ENCODE measurements around the gene SGMS1. TPM values are rescaled to one million over a fixed set of nuclear protein-coding genes. Genes with fewer than 3 reads are reported as not detected.

Gene SGMS1
- total and polyA plus RNA-seq, 2 donors from 2014 or later: 13.6 to 100 TPM

DNA sequence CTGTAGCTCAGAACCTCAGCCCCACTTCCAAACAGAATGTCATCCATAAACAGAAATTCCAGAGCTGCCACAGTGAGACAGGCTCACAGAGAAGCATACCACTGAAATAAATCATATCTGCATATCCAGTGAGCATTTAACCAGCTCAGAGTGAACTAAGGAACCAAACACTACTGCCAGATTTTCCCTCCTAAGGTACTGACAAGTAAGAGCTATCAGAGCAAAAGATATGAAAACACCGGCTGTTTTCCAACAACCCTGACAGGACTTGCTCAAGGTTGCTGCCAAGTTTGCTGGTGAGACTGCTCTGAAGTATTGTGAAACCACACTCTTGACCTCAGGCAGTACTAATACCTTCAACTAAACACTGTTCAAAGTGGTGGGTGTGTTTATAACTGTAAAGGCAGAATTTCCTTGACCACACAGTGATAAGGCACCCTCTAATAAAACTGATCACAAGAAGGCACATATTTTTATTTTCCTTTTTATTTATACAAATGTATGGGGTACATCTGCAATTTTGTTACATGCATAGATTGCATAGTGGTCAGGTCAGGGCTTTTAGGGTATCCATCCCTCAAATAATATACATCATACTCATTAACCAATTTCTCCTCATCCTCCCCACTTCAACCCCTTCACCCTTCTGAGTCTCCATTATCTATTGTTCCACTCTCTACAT, 18.3 kb downstream of the SGMS1 start:
- Histone ChIP-seq H3K9me3 (ENCODE audit: control insufficient read depth in 2 of 3, insufficient read depth in 1 of 3, low read length in 3 of 3) (no peaks in the 10 kb centered on the region), H3K36me3 (ENCODE audit: control insufficient read depth in 2 of 3, insufficient read depth in 3 of 3, low read length in 3 of 3) (no peaks in the 10 kb centered on the region), H3K4me1 (ENCODE audit: control insufficient read depth in 2 of 3, insufficient read depth in 2 of 3, low read depth in 1 of 3, low read length in 3 of 3) (peaks cover 0 to 17% (median 10%) of the 10 kb centered on the region in 3 donors), H3K27ac (ENCODE audit: low read depth in 2 of 2, low read length in 2 of 2) (peak overlapping the region; percentile 26 to 45), H3K9ac (ENCODE audit: low read length in 3 of 3) (no peak overlapping the region), H3K27me3 (ENCODE audit: control insufficient read depth, insufficient read depth, low read length) (no peaks in the 10 kb centered on the region), H3K4me3 (ENCODE audit: low read length in 3 of 3) (no peak overlapping the region)
- FAIRE-seq: no peak
- intact Hi-C loops (cut with DNase I): no loop called here
- DNase-seq: peak in 3 of 5 donors; percentile 14 to 61 (median 38)
- TF ChIP-seq CTCF (IDR thresholded peaks at IDR 0.05; ENCODE audit: borderline replicate concordance, extremely low read depth, insufficient read depth): no peak

GRCh38 chr10:50604809-50605208, 18.9 kb downstream of the SGMS1 start:
- Histone ChIP-seq H3K27ac (ENCODE audit: low read depth in 2 of 2, low read length in 2 of 2) (peak overlapping the region; percentile 26 to 45), H3K36me3 (ENCODE audit: control insufficient read depth in 2 of 3, insufficient read depth in 3 of 3, low read length in 3 of 3) (no peaks in the 10 kb centered on the region), H3K4me3 (ENCODE audit: low read length in 3 of 3) (no peak overlapping the region), H3K9ac (ENCODE audit: low read length in 3 of 3) (no peak overlapping the region), H3K27me3 (ENCODE audit: control insufficient read depth, insufficient read depth, low read length) (no peaks in the 10 kb centered on the region), H3K9me3 (ENCODE audit: control insufficient read depth in 2 of 3, insufficient read depth in 1 of 3, low read length in 3 of 3) (no peaks in the 10 kb centered on the region), H3K4me1 (ENCODE audit: control insufficient read depth in 2 of 3, insufficient read depth in 2 of 3, low read depth in 1 of 3, low read length in 3 of 3) (peaks cover 0 to 21% (median 11%) of the 10 kb centered on the region in 3 donors)
- FAIRE-seq (no peak), DNase-seq (no peak)
- TF ChIP-seq CTCF (IDR thresholded peaks at IDR 0.05; ENCODE audit: borderline replicate concordance, extremely low read depth, insufficient read depth): no peak
- intact Hi-C loops (cut with DNase I): no loop called here

- H3K4me3 ChIP-seq (ENCODE audit: low read length in 3 of 3): no peak overlapping the region
- H3K9ac ChIP-seq (ENCODE audit: low read length in 3 of 3): no peak overlapping the region
- H3K4me1 ChIP-seq (ENCODE audit: control insufficient read depth in 2 of 3, insufficient read depth in 2 of 3, low read depth in 1 of 3, low read length in 3 of 3): peaks cover 0 to 21% (median 12%) of the 10 kb centered on the region in 3 donors
- no peak for TF ChIP-seq CTCF (IDR thresholded peaks at IDR 0.05; ENCODE audit: borderline replicate concordance, extremely low read depth, insufficient read depth)
- peak in 1 of 5 donors; percentile 21 for DNase-seq
- H3K36me3 ChIP-seq (ENCODE audit: control insufficient read depth in 2 of 3, insufficient read depth in 3 of 3, low read length in 3 of 3): no peaks in the 10 kb centered on the region
- H3K9me3 ChIP-seq (ENCODE audit: control insufficient read depth in 2 of 3, insufficient read depth in 1 of 3, low read length in 3 of 3): no peaks in the 10 kb centered on the region
- intact Hi-C loops (cut with DNase I): no loop called here
- H3K27ac ChIP-seq (ENCODE audit: low read depth in 2 of 2, low read length in 2 of 2): no peak overlapping the region
- no peak for FAIRE-seq
- H3K27me3 ChIP-seq (ENCODE audit: control insufficient read depth, insufficient read depth, low read length): no peaks in the 10 kb centered on the region
Observed at GRCh38 chr10:50604049-50604640, 19.6 kb downstream of the SGMS1 start.
